ENCODE measurements around the gene FZD7. TPM values are rescaled to one million over a fixed set of nuclear protein-coding genes. Genes with fewer than 3 reads are reported as not detected.
A peak's percentile ranks its signal among the peaks of the same experiment; 100 is the strongest.

Gene FZD7
- total RNA-seq, 1 donor from 2014 or later, result 24.2 TPM

- no peak for DNase-seq (ENCODE audit: low spot score)
Observed at GRCh38 chr2:202037086-202037485, 3.4 kb downstream of the FZD7 start.

DNA sequence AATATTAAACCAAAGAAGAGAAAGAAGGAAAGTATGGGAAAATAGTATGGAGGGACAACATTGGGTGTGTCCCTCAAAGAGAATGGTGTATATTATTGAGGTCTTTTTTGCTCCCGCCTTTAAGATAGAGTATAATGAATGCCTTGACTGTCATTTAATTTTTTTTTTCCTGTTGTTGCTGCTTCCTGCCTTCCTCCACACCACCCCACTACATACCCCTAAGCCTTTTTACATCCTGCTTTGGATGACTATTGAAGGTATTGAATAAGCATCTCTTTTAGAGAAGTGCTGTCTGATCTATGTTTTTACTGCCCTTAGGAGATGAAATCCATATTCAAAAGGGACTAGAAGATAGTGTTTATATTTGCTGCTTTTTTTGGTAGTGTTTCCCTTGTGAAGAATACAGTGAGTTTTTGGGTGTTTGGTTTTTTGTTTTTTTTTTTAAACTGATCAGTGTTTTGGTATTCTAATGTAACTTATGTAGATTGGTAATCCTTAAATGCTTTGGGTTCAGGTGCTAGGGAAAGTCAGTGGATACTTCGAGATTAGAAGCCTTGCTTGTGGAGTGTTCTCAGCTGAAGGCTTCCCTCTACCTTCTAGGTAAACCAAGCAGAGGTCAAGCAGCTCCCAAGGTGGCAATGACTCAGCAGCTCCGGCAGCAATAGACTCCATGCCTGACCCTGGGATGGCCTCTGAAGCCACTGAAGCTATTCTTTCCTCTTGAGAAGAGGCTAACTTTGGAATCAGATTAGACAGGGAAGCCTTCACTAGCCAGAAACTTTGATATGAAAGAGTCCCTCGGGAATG, 5.0 kb downstream of the FZD7 start:
- no peak for DNase-seq (ENCODE audit: low spot score)

DNA sequence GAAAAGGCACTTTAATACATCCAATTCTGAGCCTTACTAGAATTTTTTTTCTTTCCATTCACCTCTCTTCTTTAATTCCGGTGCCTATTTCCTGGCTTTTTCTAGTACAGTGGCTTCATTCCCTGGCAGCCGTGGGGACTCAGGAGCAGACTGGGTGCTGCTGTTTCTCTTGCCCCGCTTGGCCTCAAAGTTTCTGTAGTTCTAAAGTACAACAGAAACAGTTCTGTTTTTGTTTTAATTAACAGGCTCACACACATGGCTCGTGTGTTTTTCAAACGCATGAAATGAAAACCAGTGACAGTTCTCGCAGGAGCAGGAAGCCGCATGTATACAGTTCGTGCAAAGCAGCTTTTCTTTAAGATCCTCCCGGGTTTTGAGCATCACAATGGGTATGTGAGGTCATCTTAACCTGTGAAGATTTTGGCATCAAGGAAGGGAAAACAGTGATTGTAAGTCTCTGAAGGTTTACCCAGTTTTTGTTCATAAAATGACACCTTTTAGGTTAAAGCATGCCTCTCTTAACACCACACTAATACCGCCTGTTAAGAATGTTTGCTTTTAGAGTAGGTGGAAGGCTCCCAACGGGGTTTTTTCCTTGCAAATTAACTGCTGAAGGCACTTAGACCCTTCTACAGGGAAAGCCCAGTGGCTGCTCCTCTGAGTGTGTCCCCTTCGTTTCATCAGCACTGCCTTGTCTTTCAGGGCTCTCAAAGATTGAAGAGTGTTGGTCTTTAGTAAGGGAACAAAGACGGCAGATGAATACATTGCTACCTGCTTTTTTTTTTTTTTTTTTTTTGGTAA, 5.8 kb downstream of the FZD7 start:
- DNase-seq (ENCODE audit: low spot score), result no peak

- no peak for DNase-seq (ENCODE audit: low spot score)
Observed at GRCh38 chr2:202040079-202040844, 6.6 kb downstream of the FZD7 start.

- no peak for DNase-seq (ENCODE audit: low spot score)
Observed at GRCh38 chr2:202042444-202042843, 8.8 kb downstream of the FZD7 start.

DNA sequence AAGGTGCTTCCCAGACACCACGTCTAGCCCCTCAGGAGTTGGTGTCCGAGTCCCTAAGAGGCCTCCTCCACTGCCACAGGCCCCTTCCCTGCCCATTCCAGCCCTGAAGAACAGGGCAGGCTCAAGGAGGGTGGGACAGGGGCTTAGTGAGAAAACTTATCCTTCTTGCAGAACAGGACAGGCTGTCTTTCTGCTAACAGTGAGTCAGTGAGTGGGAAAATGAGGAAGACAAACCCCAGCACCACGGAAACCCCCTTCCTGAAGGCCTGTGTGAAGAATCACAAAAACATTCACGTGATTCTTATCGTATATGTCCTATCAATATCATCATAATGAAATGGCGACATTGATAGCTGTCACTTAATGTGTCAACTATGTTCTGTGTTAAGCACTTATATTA, 9.8 kb downstream of the FZD7 start:
- no peak for DNase-seq (ENCODE audit: low spot score)

- no peak for DNase-seq (ENCODE audit: low spot score)
Observed at GRCh38 chr2:202044777-202045176, 11.1 kb downstream of the FZD7 start.

DNA sequence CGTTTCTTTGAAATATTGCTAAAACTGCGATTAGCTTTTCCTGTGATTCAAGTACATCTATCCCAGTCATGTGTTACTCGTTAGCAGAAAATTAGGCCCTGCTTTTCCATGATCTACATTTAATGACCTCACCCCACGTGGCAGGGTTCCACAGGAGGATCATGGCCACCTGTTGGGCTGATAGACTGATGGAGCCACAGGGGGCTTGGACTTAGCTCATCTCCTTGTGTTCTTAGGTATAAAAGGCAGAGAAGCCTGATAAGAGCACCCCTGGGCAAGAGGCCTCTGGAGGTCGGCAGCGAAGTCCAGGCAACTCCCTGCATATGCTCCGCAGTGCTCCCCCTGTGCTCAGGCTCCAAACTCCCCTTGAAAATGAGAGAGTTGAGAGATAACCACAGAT, 12.9 kb downstream of the FZD7 start:
- DNase-seq (ENCODE audit: low spot score), result peak; percentile 9

GRCh38 chr2:202049092-202049728, 15.6 kb downstream of the FZD7 start:
- DNase-seq (ENCODE audit: low spot score), result no peak

DNA sequence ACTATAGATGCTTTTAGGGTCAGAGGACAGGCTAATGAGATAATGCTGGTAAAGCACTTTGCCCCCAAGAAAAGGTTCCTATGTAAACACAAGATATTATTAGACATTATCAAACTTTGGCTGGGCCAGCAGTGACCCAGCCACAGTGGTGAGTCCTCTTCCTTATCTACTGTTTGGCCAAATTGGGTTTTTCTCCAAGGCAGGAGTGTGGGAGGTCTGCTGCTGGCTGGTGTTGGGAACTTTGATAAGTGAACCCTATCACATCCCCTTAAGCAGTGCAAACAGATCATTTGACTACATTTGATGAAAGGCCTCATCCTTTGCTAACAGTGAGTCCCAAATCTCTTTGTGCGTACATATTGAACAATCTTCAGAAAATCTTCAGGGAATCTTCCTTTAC, 16.2 kb downstream of the FZD7 start:
- DNase-seq (ENCODE audit: low spot score), result no peak

- DNase-seq (ENCODE audit: low spot score), result no peak
Observed at GRCh38 chr2:202050652-202051051, 17.0 kb downstream of the FZD7 start.

GRCh38 chr2:202051499-202052161, 18.0 kb downstream of the FZD7 start:
- DNase-seq (ENCODE audit: low spot score), result no peak

DNA sequence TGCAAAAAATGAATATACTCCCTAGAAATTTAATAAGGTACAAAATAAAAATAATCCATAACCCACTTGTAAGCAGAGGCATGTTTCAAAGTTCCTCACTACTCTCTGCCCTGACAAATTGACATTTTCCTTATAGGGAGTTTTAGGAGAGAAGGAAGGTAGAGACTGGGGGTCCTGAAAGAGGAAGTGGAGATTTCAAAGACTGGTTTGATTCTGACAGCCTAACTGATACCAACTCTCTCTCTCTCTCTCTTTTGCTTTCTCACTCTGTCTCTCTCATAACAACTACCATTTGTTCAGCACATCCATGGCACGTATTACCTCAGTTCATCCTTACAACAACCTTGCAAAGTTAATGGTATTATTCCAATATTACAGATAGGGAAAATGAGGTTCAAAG, 18.6 kb downstream of the FZD7 start:
- DNase-seq (ENCODE audit: low spot score), result no peak

DNA sequence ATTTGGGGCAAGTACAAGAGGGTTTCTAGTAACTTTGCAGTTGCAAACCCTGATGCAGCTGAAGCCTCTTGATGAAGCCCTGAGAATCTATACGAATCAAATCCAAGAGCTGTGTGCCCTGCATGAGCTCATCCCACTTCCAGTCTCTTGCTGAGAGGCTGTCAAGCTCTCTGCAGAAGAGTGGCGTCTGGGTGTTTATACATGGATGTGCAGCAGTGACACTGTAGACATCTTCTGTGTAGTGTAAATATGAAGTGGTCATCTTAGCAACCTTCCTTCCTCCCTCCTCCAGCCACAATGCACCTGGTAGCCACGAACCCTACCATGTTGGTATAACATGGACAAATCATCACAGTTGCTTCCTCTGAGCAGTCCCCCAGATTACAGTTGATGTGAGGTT, 21.0 kb downstream of the FZD7 start:
- no peak for DNase-seq (ENCODE audit: low spot score)

- no peak for DNase-seq (ENCODE audit: low spot score)
Observed at GRCh38 chr2:202056611-202057010, 23.0 kb downstream of the FZD7 start.

DNA sequence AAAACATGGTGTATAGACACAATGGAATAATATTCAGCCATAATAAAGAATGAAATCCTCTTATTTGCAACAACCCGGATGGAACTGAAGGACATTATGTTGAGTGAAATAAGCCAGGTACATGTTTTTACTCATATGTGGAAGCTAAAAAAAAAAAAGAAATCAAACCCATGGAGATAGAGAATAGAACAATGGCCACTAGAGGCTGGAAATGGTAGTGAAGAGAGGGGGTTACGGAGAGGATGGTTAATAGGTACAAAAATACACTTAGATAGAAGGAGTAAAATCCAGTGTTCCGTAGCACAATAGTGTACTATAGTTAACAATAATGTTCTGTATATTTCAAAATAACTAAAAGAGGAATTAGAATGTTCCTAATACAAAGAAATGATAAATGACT, 26.6 kb downstream of the FZD7 start:
- no peak for DNase-seq (ENCODE audit: low spot score)

GRCh38 chr2:202061695-202062094, 28.0 kb downstream of the FZD7 start:
- DNase-seq (ENCODE audit: low spot score), result no peak

- no peak for DNase-seq (ENCODE audit: low spot score)
Observed at GRCh38 chr2:202064171-202064880, 30.7 kb downstream of the FZD7 start.

DNA sequence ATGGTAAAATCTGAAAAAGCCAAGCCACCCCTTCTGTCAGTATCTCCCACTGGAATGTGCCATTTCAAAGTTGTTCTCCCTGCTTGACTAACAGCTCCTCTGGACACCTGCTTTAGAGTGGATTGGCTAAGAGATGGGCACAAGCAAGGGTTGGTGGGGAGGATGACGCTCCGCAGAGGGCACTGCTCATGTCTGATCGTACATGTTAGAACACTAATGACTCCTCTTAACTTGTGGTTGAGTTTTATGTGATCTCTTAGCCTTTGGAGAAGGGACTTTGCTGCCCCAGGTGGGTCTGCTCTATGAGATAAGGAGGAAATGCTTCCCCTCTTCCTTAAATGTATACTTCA, 31.2 kb downstream of the FZD7 start:
- DNase-seq (ENCODE audit: low spot score), result no peak

- DNase-seq (ENCODE audit: low spot score), result no peak
Observed at GRCh38 chr2:202065876-202066275, 32.2 kb downstream of the FZD7 start.

DNA sequence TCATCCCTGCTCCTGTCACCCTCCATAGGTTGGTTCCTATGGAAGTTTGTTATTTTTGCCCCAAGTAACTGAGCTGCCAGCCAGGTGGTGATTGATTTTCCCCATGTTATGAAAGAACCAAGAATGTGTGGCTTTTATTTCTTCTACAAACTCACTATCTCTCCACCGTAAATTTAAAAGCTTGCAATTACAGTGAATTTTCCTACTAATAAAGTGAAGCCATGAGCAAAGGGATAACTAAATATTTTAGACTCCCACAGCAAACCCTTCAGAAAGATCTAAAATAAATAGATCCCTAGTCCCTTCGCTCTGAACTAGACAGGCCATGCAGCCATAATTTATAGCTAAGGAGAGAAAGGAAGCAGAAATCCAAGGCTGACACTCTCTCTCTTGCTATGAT, 33.2 kb downstream of the FZD7 start:
- no peak for DNase-seq (ENCODE audit: low spot score)

Data from ureter (tissue), 1 donor.